Measurements from ENCODE around the gene FARP2.
"Not testable (repeated sequence)": the region's sequence is repeated elsewhere in the genome, so short reads cannot be mapped to it uniquely, and the experiment has no call there.

Gene FARP2, protein sequence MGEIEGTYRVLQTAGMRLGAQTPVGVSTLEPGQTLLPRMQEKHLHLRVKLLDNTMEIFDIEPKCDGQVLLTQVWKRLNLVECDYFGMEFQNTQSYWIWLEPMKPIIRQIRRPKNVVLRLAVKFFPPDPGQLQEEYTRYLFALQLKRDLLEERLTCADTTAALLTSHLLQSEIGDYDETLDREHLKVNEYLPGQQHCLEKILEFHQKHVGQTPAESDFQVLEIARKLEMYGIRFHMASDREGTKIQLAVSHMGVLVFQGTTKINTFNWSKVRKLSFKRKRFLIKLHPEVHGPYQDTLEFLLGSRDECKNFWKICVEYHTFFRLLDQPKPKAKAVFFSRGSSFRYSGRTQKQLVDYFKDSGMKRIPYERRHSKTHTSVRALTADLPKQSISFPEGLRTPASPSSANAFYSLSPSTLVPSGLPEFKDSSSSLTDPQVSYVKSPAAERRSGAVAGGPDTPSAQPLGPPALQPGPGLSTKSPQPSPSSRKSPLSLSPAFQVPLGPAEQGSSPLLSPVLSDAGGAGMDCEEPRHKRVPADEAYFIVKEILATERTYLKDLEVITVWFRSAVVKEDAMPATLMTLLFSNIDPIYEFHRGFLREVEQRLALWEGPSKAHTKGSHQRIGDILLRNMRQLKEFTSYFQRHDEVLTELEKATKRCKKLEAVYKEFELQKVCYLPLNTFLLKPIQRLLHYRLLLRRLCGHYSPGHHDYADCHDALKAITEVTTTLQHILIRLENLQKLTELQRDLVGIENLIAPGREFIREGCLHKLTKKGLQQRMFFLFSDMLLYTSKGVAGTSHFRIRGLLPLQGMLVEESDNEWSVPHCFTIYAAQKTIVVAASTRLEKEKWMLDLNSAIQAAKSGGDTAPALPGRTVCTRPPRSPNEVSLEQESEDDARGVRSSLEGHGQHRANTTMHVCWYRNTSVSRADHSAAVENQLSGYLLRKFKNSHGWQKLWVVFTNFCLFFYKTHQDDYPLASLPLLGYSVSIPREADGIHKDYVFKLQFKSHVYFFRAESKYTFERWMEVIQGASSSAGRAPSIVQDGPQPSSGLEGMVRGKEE

DNA sequence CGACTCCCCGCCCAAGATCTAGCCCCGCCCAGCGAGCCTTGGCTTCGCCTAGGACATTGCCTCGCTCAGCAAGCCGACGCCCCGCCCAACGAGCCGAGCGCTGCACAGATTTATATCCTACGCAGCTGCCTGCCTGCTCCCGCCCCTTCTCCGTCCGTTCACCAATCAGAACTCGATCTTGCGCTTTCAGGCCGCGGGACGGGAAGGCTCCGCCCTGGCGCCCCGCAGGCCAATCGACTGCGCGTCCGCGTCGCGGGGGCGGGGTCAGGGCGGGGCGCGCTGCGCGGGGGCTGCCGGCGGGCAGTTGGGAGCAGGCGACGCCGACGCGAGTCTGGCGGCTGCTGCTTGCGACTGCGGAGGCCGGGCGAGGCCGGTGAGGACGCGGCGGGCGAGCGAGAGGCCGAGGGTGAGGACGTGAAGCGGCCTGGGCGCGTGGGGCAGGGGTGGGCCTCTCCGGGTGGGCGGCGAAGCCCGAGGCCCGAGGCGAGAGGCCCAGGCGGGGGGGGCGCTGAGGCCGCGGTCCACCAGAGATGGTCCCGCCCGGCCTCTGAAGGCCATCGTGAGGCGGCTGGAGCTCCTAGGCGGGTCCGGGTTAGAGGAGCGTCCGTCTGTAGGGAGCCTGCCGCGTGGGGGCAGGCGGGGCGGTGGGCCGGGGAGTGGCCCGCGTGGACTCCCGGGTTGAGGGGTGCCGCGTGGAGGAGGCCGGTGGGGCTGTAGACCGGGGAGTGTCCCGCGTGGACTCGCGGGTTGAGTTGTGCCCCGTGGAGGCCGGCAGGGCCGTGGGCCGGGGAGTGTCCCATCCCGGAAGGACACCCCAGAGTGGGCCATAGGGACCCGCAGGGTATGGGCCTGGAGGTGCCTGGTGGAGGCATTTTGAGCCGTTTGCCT is at the start of gene FARP2:
Gene FARP2, plus strand, starts transcription at position 303 of the 888 bp plus-strand sequence. CDS start 16,823 bp downstream, outside the sequence.
- DNase-seq, result peak; percentile 98

DNA sequence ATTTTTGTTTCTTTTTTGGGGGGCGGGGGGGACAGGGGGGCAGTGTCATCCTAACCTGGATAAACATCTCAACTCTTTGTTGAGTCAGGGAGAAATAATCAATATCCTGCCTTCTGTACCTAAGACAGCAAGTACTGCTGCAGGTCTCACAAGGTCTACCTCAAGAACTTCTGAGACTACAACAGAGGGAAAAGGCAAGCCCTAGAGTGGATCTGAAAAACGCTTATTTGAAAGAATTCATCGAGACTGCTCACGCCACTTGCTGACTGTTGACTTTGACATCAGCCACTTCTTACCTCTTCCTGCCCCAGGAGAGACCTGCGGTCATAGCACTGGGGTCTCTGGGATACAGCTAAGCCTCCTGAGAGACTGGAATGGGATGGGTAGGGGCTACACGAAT is 49.0 kb upstream of the FARP2 start:
- no peak for DNase-seq

DNA sequence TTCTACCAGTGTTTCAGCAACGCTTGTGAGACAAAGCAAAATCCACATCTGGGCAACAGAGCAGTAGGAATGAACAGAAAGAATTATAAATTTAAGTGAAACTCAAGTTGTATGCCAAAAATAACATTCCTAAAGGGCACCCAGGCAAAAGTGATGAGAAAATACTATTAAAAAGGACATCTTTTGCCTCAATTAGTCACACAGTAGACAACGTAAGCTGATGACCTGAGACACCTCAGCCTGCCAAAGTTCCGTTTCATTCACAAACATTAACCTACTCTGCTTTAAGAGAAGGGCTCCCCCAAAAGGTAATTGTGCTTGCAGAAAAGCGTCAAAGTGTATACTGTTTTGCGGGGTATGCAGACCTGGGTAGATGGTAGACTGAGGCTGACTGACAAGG is 47.8 kb upstream of the FARP2 start:
- no peak for DNase-seq

GRCh38 chr2:241308832-241309500 is 47.1 kb upstream of the FARP2 start:
- DNase-seq, result no peak

- DNase-seq, result peak; percentile 73
Measured at GRCh38 chr2:241309684-241310117, 46.4 kb upstream of the FARP2 start.

DNA sequence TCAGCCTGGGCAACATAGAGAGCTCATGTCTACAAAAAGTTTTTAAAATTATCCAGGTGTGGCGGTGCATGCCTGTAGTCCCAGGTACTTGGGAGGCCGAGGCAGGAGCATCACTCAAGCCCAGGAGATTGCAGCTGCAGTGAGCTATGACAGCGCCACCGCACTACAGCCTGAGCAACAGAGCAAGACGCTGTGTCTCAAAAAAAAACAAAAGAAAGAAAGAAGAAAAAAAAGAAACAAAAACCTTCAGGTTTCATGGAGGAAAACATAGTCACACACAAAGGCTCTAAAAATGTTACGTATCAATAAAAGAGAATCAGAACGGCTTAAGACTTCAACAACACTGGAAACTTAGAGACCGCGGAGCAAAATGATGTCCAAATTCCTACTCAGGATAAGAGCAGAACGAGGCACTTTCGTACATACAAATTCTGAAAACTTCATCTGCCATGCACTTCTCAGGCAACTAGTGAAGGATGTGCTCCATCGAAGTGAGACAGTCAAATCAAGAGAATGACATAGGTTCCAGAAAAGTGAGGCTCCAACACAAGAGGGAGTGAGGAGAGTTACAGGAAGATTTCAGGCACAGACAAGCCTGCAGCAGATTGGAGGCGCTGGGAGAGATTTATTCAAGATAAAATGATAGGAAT is 45.0 kb upstream of the FARP2 start:
- DNase-seq, result no peak

- DNase-seq, result no peak
Measured at GRCh38 chr2:241312082-241312481, 44.0 kb upstream of the FARP2 start.

- no peak for DNase-seq
Measured at GRCh38 chr2:241313543-241314095, 42.5 kb upstream of the FARP2 start.

DNA sequence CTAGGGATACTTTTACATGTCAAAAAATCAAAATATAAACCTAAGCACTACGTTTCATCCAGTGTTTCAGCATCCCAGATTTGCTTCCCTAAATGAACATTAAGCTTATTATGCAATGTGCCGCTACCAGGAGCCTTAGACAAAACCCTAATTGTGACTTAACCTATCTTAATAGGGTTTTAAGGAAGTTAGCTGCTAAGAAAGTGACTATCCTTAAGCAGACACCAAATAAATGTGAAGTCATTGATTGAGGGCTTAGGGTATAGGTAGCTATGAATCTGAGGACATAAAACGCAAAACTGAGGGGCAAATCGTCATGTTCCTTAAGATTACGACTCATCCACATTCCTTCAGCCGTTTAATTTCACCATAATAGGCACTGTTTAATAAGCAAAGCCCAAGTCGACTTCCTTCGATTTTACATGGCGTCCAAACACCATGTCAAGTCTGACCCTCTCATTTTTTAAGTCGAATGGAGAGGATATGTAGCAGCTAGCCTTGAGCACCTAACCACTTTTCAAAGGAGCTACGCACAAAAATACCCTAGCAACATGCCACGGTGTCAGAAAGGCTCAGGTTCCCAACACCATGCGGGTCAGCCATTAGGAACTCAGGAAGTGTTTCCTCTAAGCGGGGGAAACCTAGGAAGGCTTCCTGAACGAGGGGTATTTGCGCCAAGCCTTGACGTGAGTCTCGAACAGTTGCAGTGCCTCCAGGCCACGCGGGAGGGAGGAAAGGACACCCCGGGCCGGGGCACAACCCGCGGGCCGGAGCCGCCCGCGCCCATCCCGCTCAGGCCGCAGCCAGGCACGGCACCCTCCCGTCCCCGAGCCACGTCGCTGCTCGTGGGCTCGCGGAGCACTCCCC is 41.6 kb upstream of the FARP2 start:
- no peak for DNase-seq

DNA sequence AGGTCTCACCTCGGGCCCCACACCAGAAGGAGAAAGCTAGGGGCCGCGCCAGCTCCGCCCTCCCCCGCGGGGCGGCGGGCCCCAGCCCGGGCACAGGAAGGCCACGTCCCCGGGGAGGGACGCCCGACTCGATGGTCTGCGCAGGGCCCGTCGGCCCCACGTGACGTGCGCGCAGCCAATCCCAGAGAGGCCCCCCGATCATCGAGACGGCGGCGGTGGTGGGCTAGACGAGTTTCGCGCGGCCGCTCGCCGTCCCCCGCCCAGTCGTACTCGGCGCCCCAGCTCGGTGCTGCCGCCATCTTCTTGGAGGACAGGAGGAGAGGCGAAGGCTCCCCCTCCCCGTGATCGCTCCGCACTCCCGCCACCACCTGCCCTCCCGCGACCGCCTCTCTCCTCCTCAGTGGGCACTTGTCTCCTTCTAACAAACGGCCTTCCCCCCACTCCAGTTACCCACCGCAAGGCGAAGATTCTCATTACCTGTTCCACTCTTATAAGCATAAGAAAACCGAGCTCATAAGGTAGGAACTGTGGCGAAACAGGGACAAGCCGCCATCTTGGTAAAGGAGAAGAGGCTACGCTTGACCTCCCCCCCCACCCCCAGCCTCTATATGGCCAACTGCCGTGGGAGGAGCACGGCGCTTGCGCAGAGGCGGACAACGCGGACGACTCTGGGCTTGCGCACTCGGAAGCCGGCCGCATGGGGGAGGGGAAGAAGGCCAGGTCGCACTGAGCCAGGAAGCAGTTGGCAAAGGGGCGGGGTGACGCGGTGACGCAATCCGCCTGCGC is 40.8 kb upstream of the FARP2 start, which contains the start of gene HDLBP:
Gene HDLBP, minus strand, starts transcription at position 580 of the 786 bp plus-strand sequence. CDS start 48,803 bp downstream, outside the sequence.
- DNase-seq, result peak; percentile 100

GRCh38 chr2:241315879-241316631 is 40.0 kb upstream of the FARP2 start, which contains the start of gene SEPTIN2:
Gene SEPTIN2, plus strand, starts transcription at chr2:241315925. Its CDS starts 8,308 bp downstream, at chr2:241324233.
- DNase-seq, result peak; percentile 72

DNA sequence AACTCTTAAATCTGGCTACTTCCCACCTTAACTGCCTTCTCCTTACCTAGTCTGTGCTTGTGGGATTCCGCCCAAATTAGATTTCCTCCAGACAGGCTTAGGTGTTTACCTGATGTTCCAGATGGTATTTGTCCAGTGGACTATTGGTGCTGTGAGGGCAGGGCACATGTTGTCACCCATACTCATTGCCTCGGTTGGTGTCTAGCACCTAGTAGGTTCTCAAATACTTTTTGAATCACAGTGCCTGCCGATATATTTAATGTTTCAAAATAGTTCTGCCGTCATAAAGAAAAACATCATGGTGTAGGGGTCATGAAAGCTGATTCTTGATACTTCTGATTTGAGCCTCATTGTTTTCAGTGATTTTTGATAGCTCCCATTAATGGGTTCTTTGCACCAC is 39.3 kb upstream of the FARP2 start:
- no peak for DNase-seq

DNA sequence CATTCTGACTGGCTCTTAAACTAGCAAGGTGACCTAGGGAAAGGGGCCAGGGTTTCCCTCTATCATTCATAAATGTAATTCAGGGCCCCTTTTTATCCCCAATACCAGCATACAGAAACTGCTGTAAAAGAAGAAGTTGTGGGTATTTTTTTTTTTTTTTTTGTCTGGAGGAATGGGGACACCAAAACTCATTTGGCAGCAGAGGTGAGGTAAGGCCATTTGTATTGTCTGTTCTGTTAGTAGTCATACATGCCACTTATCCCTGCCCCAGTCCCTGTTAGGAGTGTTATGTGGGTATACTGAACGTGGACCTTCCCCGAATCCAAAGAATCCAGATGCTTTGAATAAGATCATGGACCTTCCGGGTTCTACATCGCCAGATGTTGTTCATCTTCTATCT is 38.7 kb upstream of the FARP2 start:
- no peak for DNase-seq

DNA sequence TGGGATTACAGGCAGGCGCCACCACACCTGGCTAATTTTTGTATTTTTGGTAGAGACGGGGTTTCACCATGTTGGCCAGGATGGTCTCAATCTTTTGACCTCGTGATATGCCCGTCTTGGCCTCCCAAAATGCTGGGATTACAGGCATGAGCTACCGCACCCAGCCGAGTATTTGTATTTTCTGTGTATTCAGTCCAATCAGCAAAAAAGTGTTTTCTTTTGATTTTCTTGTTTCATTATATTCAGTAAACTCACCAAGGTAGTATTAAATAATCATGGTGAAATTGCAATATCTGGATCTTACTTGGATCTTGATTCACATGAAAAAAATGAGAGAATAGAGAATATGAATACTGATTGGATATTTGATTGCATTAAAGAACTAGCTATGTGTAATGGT is 37.3 kb upstream of the FARP2 start:
- DNase-seq, result not testable (repeated sequence)

DNA sequence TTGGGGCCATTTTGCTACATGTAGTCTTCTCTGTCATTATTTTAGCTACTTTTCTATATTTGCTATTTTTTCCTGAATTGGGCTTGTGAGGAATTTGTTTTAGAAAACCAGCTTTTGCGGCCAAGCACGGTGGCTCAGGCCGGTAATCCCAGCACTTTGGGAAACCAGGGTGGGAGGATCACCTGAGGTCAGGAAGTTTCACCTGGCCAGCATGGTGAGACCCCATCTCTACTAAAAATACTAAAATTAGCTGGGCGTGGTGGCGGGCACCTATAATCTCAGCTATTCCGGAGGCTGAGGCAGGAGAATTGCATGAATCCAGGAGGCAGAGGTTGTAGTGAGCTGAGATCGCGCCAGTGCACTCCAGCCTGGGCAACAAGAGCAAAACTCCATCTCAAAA is 35.7 kb upstream of the FARP2 start:
- no peak for DNase-seq

- no peak for DNase-seq
Measured at GRCh38 chr2:241321033-241321432, 35.1 kb upstream of the FARP2 start.

DNA sequence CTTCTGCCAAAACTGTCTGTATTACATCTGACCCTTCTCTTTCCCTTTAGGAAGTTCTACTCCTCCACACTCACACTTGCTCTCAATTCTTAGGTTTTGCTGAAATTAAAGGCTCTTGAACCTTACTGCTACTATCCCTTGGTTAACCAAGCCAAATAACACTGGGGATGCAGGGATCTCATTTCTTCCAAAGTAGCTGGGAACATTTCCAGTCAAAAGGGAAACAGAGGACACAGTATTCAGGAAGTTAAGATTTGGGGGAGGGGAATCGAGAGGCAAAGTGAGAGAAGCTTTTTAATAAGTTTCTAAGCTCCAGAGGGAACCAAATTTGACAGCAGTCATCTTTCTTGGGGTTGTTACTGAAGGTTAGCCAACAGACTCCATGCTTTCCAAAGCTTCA is 34.2 kb upstream of the FARP2 start:
- DNase-seq, result no peak

DNA sequence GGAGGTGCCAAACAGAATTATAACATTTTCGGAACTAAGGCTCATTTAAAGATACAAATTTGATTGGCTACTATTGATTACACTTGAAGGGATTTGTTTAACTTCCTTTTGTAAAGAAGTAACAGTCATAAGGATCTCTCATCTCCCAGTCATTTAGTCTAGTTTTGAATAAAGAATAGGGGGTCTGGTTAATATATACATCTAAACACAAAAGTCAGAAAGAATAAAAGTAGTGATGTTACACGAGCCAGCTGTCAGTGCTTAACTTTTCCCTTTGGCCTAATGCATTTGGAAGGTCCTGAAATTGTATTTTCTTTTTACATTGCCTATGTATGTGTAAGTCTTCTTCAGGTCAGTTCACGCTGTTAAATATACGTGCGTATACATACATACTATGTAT is 32.3 kb upstream of the FARP2 start:
- DNase-seq, result no peak

All from stimulated activated CD4-positive, alpha-beta T cell treated with anti-CD3 and anti-CD28 coated beads, Interleukin-1b, Interleukin-23, amount 100 ng/mL, for 48 hours (primary cell).